ENCODE results near the gene KLF6. TPM values are rescaled to one million over a fixed set of nuclear protein-coding genes. Genes with fewer than 3 reads are reported as not detected.

The KLF6 gene
- total RNA-seq, 3 donors from 2014 or later: 270 to 371 (median 331) TPM

DNA sequence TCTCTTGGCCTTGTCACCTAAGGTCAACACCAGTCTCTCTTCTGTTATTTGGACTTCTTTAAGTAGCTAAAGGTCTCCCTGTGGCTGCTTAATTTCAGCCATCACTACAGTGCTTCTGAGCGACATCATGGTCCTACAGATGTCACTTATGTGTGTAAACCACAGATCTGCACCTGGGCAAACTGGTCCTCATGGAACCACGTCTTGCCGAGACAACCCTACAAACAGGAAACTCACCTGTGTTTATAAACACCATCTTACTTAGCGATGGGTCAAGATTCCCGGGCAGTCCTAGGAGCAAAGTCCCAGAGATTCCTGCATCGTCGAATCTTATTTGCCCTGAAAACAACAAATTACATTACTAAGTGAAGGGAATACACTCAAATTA is 27.8 kb downstream of the KLF6 start:
- no peak for DNase-seq
- ATAC-seq: no peak

GRCh38 chr10:3756360-3756740 is 28.7 kb downstream of the KLF6 start:
- H3K4me3 ChIP-seq: no peak overlapping the region
- DNase-seq (no peak), ATAC-seq (no peak)
- H3K4me1 ChIP-seq (ENCODE audit: low read depth): no peaks in the 10 kb centered on the region
- no peaks in the 10 kb centered on the region for H3K9me3 ChIP-seq
- intact Hi-C loops (cut with DNase I, micrococcal nuclease): no loop called here
- no peak for TF ChIP-seq CTCF (IDR thresholded peaks at IDR 0.05)
- no peaks in the 10 kb centered on the region for H3K36me3 ChIP-seq (ENCODE audit: low read depth)

More for the DNA sequence above, 27.8 kb downstream of the KLF6 start:
- H3K4me1 ChIP-seq (ENCODE audit: low read depth): no peaks in the 10 kb centered on the region
- H3K36me3 ChIP-seq (ENCODE audit: low read depth): no peaks in the 10 kb centered on the region
- intact Hi-C loops (cut with DNase I, micrococcal nuclease): no loop called here
- no peak for TF ChIP-seq CTCF (IDR thresholded peaks at IDR 0.05)
- H3K9me3 ChIP-seq: no peaks in the 10 kb centered on the region
- no peak overlapping the region for H3K4me3 ChIP-seq

GRCh38 chr10:3755440-3756359 is 29.3 kb downstream of the KLF6 start:
- TF ChIP-seq CTCF (IDR thresholded peaks at IDR 0.05): no peak
- Histone ChIP-seq H3K9me3 (no peaks in the 10 kb centered on the region), H3K36me3 (ENCODE audit: low read depth) (no peaks in the 10 kb centered on the region), H3K4me3 (no peak overlapping the region), H3K4me1 (ENCODE audit: low read depth) (no peaks in the 10 kb centered on the region)
- no peak for DNase-seq
- ATAC-seq: no peak
- intact Hi-C loops (cut with DNase I, micrococcal nuclease): no loop called here

DNA sequence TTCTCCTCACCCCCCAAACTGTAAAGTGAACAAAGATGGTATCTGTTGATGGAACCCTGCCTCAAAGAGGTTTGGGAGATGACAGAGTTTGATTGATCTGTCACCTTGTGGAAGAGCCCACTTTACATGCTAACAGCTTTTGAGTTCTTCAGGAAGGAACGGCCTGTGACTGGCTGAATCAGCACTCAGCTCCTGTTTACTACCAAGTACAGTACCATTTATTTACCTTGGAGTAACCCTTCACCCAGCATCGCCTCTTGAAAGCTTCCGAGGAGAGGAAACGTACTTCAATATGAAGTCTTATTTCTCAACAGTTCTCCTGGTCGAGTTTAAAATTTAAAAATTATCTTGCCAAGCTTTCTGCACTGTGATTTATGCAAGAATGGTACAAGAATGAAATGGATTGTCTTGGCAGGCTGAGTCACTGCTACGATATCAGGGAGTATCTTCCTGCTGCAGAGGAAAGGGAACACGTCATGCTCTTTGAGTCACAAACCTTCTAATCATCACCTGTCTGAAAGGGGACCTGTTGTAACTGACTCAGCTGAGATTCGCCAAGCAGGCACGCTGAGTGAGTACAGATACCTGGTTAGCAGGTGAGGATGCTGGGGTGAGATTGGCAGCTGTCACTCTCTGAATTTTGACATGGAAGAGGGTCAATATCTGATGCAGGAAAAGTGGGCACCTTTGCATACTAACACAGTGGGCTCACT is 30.1 kb downstream of the KLF6 start:
- DNase-seq (no peak), ATAC-seq (peak; percentile 78)
- intact Hi-C loops (cut with DNase I, micrococcal nuclease): no loop called here
- no peaks in the 10 kb centered on the region for H3K4me1 ChIP-seq (ENCODE audit: low read depth)
- H3K4me3 ChIP-seq: no peak overlapping the region
- H3K9me3 ChIP-seq: no peaks in the 10 kb centered on the region
- no peaks in the 10 kb centered on the region for H3K36me3 ChIP-seq (ENCODE audit: low read depth)
- TF ChIP-seq CTCF (IDR thresholded peaks at IDR 0.05): no peak

DNA sequence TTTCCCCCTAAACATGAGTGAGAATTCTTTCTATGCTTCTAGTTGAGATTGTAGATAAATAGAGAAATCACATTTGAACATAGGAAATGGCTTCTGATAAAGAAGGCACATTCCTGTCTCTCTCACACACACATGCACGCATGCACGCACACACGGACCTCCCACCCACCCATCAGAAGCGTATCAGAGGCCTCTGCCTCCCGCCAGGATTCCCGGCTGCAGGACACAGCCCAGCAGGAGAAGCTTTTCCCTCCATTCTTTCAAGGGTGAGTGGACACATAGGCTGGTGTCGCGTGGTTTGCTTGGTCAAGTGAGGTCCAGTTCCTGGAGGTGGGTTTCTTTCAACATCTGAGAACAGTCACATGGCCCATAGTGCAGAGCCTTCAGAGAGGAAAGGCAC is 34.2 kb downstream of the KLF6 start:
- H3K9me3 ChIP-seq: no peaks in the 10 kb centered on the region
- H3K4me1 ChIP-seq (ENCODE audit: low read depth): no peaks in the 10 kb centered on the region
- no peaks in the 10 kb centered on the region for H3K36me3 ChIP-seq (ENCODE audit: low read depth)
- DNase-seq (no peak), ATAC-seq (no peak)
- no peak overlapping the region for H3K4me3 ChIP-seq
- no peak for TF ChIP-seq CTCF (IDR thresholded peaks at IDR 0.05)
- intact Hi-C loops (cut with DNase I, micrococcal nuclease): no loop called here

Measured in mucosa of descending colon (tissue), 3 donors.